ENCODE results near the gene PRKCE.

PRKCE gene

DNA sequence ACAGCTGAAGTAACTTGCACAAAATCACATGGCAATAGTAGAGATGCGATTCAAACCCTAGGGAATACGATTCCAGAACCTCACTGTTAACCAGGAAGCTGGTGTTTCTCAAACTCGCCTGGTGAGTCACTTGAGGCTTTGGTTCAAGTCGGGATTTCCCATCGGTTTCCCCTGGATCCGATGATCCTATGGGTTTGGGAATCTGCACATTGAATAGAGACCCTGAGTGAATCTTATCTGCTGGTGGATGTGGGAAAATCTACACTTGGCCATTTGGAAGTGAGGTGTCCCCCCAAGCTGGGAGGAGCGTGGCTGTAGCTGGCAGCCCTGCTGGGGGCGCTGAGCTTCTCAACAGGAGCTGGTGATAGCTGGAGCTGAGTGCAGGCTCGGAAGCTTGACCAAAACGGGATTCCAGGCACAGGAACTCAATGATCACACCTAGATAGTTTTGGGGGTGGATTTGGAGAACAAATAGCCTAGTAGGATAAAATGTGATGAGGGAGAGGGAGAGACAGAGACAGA, 135.4 kb downstream of the PRKCE start:
- no peak for DNase-seq

DNA sequence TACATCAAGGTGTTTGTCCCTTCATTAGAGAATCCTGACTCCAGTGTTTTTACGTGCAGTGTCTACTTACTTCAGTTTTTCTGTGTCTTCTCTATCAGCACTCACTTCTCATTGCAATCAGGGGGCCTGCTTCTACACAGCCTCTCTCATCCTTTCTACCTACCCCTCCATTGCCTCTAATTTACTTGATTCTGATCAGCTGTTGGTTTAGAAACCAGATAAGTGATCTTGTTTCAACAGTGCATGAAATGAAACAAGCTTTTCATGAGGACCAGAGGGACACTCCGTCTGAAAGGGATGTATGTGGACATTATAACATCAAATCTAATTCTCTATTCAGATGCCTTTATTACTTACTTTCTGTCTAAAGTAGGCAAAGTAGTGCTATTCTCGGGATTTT, 136.9 kb downstream of the PRKCE start:
- DNase-seq, result no peak

DNA sequence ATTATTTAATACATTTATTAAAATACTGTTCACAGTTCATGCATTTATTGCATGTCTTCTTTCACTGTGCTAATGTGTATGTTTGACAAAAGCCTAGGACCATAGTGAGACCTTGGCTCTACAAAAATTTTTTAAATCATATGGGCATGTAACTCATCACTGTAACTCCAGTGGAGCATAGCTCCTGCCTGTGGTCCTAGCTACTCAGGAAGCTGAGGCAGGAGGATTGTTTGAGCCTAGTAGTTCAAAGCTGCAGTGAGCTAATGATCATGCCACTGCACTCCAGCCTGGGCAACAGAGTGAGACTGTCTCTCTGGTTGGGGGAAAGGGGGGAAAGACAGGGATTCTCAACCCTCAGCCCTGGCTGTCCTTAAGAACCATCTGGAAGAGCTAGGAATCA, 137.8 kb downstream of the PRKCE start:
- DNase-seq, result no peak

DNA sequence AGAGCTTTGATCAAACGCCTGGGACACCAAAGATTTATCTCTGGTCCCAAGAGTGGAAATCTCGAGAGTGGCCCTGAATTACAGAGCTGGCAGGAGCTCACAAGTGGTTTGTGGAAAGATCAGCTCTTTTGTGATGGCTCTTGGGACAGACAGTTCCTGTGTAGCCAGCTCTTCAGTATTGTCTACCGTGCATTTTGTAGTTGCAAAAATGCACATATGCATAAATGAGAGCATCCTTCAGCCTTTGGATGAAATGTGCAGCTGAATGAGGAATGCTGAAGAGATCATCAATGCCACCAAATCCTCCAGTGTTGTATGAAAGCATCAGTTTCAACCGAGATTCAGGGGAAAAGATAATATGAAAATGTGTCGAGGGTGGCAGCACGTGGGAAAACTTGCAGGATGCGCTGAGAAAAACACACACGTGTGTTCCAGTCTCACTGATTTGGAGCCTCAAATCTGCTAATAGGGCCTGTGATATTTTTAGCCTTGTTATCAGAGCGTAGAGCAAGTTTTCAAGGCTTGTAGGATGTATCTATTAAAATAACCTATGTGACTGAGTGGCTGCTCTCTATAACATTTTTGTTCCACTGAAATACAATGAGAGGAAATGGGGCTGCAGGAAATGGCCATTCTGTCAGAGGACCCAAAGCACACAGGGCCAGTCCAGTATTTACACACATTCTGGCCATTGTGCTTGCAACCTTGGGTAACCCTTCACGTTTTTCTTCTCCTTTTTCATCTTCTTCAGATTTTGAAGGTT, 138.7 kb downstream of the PRKCE start:
- DNase-seq, result no peak

DNA sequence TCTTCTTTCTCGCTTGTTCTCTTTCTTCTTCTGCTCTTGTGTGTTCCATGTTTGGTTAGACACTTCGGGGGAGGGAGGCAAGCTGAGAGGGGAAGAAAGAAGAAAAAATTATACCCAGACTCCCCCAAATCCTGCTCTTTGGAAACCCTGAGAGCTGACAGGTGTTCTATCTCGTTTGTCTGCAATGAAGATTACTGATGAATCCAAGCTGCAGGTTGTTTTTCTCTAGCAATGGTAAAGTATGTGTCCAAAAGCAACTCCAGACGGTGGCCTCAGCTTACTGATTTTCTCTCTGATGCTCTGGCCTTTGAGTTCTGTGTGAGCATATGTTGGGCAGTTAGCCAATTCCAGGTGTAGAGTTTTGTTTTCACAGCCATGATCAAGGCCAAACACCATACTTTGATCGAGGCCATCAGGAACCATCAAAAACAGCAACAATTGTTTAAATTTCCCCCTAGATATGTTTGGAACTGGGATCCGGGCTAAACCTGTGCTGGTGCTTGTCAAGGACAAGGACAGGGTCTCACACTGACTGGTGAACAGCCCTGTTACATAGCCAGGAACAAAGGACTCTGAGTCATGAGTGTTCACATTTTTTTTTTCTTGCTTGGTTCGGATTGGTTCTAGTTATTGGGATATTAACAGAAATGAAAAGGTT, 142.0 kb downstream of the PRKCE start:
- no peak for DNase-seq

DNA sequence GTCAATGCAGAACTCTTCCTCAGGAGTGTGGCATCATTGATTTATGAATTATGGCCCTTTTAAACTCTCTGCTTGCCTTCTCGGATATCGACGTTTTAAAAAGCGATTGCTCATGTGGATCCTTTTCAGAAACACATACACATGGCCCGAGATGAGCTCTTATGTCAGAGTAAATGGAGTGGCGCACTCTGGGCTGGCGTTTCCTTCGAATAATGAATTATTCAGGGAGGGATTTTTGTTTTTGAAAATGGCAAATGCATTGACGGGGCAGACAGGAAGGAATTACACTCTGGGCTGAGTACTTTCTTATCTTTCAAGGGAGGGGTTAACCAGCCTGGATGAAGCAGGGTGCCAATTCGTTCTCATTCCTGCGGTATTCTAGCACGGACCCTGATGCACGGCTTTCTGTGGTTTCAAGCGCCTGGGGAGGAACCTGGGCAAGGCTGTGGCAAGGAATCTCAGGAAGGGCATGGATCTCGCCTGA, 142.7 kb downstream of the PRKCE start:
- no peak for DNase-seq

DNA sequence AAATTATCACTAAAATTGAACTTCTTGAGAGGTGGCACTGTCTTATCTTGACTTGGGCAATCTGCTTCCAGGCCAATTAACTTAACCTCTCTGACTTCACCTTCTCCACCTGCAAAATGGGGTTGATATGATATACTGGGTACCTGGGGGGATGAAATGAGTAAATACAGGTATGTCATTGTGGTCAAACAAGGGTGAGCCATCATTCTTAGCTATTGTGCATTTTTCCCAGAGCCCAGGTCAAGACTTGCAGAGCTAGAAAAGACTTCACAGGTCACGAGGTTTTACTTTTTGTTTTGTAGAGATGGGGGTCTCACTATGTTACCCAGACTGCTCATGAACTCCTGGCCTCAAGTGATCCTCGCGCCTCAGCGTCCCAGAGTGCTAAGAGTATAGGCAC, 145.0 kb downstream of the PRKCE start:
- DNase-seq, result no peak

DNA sequence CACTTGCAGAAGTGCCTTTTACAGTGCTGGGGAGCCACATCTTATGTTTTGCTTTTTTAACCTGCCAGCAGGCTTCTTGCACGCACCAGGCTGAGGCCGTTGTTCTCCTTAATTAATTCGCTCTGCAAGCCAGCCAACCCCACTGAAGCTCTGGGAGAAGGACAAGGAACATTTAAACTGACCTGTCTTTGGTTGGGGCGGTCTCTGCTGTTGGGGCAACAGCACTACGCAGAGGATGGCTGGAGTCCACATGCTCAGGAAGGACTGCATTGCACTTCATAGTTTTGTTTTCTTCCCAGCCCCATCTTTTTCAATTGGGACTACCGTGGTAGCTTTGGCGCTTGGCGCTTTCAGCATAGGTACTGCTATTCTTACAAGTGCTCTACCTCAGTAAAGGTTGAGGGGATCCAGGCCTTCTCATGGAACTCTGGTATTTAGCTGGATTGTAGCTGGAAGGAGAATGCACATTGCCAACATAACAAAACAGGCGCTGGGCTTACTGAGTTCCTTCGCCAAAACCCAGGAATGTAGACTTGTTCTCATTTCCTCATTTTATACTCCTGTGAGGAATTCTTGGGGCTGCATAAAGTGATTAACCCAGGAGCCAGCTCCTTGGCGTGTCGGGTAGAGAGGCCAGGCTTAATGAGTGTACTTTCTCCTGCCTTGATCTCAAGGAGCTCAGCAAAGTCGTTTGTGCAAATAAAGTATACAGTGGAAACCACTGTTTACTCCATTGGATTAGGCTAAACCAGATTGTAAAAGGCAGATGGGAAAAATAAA, 146.2 kb downstream of the PRKCE start:
- no peak for DNase-seq

DNA sequence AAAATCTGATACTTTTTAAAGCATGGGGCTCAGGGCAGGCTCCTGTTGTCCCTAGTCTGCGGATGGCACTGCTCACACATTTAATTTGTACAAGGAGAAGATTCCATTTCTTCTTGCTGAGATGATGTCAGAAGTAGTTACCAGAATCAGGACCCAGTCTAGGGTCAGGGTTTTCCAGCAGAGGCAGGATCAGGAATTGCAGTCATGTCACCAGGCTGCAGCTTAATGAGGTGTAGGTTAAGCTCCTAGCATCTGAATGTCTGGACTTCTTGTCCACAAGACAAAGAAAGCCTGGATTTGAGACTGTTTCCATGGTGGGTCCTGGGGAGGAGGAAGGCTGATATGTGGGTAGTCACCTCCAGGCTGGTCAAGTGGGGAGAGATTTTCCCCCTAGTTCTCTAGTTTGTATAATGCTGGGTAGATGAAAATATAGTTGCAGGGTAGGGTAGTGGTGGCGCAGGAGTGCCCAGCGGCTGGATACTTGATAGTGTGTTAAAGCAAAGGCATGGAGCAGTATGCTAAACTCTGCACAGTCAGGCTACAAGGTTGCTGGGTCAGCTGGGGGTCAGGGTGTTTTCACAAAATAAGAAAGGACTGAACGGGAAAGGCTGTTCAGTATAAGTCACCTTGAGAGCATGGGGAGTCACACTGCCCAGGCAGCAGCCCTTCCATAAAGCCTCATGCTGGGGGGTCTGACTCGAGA, 148.4 kb downstream of the PRKCE start:
- DNase-seq, result no peak

DNA sequence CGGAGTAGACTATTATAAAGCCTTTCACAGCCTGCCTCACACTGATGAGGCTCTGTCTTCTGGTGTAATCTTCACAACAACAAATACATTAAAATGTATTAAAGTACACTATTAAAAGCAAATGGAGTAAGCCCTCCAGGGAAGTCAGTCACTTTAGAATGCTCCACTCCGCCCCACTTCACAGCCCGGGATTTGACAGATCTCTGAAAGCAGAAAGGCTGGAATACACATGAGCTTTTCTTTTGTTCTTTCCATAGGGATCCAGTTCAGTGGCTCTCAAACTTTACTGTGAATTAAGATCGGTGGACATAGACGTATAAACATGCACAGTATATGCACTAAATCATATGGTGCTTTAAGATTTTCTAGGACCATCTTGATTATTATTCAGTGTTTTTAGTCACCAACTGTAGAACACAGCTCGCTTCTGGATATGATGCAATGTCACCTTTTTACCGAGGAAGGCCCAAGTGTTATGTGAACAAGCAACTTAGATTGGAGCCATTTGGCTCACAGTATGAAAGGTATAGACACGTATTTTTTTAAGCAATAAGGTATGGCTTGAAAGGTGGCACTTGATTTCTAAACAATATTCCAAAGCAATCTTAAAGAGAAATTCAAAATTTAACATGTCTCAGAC, 151.1 kb downstream of the PRKCE start:
- DNase-seq, result no peak

DNA sequence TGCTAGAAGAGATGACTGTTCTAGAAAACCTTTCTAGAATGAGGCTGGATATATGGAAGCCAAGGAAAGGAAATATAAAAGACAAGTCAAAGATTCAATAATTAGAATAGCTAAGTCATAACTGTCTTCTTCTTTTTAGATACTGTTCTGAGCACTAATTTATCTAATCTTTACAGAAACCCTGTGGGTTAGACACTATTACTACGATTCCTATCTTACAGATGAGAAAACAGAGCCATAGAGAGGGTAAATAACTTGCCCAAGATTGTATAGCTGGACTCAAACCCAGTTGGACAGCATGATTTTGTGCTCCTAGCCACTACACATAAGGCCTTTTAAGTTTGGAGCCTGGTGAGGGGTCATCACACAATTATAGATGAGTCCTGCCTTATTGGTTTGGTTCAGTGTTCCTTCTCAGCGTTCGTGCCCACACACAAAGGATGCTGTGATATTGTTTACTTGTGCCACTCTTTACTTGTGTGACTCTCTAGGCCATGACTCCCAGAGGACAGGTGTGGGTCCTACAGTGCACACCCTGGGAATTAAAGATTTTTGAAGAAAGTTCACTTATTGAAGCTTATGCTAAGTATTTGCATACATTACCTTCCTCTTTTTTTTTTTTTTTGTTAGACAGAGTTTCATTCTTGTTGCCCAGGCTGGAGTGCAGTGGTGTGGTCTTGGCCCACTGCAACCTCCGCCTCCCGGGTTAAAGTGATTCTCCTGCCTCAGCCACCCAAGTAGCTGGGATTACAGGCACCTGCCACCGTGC, 153.7 kb downstream of the PRKCE start:
- DNase-seq, result no peak

DNA sequence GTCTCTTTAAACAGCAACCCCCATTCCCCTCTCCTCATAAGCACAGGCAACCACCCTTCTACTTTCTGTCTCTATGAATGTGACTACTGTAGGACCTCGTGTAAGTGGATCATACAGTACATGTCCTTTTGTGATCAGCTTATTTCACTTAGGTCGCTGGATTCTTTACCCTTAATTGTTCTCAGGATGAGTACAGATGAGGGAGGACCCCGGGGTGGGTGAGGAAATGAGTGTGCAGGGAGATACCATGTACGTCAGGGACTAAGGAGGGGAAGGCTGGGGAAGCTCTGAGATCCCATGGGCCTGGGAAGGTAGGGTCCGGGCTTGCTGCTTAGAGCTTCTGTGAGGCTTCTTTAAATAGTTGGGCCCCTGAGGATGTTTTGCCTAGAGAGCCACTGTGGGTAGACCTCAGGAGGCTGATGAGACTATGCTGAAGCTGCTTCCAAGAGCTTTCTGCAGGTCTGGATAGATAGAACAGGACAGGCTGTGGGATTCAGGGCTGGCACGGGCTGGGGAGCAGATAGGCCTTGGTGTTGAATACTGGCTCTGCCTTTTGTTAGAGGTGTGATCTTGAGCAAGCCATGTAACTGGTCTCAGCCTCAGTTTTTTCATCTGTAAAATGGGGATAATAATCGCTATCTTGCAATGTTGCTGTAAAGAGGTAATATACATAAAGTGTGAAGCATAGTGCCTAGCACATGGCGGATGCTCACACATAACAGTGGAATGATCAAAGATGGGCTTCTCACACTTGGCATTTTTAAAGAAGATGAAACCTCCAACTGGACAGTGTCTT, 155.3 kb downstream of the PRKCE start:
- DNase-seq, result no peak

DNA sequence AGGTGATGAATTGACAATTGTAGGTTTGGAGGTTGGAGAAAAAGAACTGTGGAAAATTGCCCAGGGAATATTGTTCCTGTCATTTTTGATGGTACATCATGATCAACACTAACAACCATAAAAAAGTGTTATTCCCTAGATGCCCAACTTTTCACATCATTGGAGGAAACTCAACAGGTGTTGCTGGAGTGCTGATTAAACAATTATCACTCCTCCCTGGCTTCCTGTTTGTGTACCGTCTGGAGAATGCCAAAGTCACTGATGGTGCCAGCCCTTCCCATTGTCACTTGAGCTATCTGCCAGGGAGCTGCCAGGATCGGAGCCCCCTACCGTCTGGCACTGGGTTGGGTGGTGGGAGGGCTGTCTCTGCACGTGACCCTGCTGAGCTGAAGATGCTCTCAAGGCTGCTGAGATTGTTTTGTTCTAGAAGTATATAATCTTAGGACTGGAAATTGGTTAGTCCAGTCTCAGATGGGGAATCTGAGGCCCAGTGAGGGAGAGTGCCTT, 156.9 kb downstream of the PRKCE start:
- DNase-seq, result no peak

DNA sequence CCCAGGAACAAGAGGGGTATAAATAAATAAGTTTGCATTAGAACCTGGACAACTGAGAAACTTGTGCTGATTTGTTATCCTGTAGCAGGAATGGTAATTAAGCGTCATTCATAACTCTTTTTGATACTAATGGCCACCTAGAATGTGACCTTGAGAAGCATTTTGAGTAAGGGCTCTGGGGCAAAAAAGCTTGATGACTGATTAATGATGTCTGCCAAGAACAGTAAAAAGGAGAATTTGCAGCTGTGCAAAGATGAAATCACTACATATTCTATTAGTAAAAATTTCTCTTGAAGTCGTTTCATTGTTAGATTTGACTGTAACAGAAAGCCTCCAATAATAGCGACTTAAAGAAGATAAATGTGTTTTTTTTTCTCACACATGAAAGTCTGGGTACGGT, 157.7 kb downstream of the PRKCE start:
- DNase-seq, result no peak

DNA sequence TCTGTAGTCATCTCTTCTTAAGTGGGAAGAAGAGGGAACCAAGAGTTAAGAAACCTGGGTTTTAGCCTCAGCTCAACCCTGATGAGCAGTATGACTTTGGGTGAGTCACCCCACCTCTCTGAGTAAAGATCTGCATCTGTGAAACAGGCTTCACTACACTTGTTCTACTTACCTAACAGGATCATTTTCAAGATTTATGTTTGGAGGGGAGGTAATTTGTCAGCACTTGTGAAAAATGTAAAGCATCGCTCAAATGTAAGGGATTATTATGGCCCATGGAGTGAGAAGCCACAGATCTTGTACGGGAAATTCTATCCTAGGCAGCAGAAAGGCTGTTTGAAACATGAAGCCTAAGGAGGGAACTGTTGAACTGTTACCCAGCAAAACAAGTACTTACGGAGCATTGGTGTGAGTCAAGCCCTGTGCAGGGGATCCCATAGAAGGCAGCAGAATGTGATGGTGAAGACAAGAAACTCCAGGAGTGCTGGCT, 160.6 kb downstream of the PRKCE start:
- DNase-seq, result no peak

DNA sequence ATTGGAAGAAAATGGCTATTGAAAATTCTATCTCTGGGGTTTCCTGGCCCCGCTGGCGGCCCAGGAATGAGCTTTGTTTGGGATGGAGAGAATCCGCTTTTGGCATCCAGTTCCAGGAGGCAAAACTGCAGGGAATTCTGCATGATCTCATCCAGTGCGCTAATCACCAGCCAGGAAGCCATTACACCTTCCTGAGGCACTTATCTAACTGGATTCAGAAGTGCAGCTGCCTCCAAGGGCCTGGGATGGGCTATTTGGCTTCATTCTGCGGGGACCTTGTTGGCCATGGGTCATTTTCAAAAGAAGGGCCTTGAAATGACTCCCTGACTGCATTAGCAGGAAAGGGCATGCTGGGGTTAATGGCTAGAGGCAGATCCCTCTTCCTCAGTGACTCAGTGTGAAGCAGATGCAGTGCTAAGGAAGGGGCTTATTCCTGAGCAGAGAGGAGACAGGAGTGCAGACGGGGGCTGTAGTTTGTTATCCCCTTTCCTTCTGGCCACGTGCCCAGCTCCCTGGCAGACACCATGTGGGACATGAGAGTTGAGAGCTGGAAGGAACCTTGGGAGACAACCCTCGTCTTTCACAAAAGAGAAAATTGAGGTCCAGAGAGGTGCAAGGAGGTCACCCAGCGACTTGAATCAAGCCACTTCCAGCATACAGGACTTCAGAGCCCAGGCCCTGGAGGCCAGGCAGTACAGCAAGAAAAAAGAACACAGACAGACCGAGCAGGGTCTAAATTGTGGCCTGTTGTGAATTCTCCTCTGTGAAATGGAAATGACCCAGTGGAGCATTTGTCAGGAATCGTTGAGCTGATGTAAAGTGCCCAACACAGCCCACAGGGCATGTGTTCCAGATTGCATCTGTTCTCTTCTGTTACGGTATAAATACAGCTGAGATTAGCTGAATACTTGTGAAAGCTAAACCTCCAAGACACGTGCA, 161.8 kb downstream of the PRKCE start:
- no peak for DNase-seq

DNA sequence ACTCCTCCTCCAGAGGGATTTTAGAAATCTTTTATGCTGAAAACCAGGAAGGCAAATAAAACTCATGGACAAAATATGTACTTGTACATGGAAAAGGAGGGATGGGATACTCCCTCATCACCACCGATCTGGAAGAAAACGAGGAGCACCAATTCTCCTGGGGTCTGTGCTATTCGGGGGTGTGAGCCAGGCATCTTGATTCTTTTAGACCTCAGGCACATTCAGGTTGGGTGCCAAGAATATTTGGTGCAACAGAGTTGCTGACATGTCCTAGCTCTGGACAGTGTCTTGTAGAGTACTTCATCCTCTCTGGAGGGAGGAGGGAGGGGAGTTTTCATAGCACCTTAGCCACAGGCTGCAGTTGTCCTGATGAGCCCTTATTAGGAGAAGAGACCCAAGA, 163.0 kb downstream of the PRKCE start:
- no peak for DNase-seq

DNA sequence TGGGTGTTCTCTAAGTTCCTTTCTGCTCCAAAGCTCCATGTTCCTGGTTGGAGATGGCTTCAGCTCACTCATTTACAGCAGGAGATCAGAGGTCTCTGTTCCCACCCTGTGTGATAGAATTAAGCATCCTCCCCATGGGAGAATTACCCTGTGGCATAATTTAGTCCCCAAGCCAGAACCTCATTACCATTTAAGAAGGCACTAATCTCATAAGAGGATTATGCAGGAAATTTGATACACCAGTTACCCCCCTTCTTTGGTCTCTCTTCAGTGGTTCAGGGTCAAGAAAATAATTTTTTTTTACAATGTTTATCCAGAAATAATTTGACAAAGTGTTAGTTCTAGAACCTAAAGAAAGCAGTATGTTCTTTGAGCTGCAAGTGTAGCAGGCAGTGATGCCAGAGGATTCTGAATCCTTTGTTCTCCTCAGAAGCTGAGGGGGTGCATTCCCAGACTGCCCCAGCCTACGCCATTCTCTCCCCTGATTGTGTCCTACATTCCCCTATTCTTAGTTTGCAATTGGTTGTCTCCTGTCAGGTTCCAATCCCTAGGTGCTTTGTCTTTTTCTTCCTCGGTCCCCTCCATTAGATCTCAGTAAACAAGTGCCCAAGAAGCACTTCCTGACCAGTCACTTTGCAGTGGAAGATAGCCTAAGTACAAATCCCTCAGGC, 163.6 kb downstream of the PRKCE start:
- DNase-seq, result no peak

DNA sequence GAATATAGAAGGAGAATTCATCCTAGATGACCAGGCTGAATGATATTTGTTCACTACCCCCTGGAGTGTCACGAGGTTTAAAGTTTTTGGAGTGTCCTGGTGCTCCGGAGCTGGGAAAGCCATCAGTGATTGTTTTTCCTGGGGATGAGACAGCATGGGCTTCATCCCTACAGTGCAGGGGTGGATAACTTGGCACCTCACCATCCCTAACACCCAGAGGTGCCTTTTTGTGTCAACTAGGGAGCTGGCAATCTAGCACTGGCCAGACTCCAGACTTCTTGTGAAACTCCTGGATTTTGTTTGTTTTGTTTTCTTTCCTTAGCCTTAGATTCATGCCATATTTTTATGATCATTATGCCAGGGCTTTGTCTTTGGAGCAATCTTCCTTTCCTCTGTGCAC, 164.8 kb downstream of the PRKCE start:
- no peak for DNase-seq

All from activated CD8-positive, alpha-beta memory T cell treated with anti-CD3 and anti-CD28 coated beads, Interleukin-2, amount 50 U/mL, for 48 hours (primary cell).